HG03457 (cell line): ENCODE measurements around the gene LRRC55.

Source experiments
- ATAC-seq: cut with Tn5 transposase; IDR thresholded peaks from one replicate; pipeline ENCODE4 v1.9.1; 2021; ENCODE audit warnings: moderate number of reproducible peaks; ENCODE audit not compliant: unreplicated experiment

Gene LRRC55

DNA sequence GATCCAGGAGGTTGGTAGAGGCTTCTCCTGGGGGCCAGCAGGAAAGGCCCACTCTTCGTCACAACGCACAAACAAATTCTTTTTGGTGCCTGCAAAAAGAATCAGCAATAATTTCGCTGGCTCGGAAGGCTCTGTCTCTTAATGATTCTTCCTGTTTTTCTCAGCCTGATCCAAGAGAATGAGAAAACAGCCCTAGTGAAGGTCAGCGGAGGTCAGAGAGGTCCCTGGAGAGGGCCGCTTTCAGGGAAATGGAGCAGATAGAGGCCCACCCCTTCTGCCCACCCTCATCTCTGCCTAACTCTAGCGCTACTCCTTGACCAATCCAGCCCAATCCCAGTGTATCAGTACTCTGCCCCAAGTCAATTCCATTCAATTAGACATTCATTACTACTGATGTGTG lies 19.2 kb downstream of the LRRC55 start:
- no peak for ATAC-seq

DNA sequence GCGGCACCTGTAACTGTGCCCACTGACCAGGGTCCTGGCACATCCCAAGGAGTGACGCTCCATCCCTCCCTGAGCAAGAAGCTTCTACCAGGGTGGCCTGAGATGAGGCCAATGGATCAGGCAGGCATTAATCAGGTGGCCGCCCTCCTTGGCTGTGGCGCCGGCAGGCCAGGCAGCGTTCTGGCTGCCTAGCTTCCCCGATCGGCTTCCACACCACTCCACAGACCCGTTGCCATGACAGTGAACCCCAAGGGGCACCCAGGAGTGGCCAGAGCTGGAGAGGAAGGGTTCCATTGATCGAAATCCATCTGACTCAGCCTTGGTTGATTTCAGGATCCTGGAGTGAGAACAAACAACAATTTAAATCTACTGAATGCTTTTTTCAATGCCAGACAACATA lies 20.5 kb downstream of the LRRC55 start:
- ATAC-seq, result no peak

DNA sequence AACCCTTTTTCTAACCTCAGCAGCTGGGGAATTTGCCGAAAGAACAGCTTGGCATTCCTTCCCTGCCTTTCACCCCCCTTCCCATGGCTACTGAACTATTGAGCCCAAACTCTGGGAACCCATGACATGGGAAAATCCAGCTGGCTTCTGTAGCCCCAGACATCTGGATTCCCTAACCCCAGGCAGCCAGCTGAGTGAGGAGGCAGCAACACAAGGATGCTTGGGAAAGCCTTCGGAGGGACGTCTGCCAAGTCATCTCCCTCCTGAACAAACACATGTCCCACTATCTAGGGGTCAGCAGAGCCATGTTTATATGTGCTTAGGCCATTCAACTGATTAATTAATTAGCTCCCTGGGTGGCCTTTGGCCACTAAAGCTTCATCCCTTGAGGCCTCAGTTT lies 21.6 kb downstream of the LRRC55 start:
- no peak for ATAC-seq

DNA sequence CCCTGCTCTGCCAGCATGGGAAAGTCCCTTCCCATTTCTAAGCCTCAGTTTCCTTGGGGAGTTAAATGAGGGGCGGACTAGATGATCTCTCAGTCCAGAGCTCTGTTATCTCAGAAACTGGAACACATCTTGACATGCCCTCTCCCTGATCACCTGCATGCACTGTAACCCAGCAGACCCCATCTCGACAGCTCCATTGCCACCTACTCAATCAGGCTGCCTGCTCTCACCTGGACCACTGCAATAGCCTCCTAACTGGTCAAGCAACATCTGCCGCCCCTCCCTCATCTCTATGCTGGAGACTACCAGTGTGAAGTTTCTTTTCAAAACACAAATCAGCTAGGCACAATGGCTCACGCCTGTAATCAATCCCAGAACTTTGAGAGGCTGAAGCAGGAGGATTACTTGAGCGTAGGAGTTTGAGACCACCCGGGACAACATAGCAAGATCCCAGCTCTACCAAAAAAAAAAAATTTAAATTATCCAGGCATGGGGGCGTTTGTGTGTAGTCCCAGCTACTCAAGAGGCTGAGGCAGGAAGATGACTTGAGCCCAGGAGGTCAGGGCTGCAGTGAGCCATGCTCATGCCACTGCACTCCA lies 22.2 kb downstream of the LRRC55 start:
- no peak for ATAC-seq

DNA sequence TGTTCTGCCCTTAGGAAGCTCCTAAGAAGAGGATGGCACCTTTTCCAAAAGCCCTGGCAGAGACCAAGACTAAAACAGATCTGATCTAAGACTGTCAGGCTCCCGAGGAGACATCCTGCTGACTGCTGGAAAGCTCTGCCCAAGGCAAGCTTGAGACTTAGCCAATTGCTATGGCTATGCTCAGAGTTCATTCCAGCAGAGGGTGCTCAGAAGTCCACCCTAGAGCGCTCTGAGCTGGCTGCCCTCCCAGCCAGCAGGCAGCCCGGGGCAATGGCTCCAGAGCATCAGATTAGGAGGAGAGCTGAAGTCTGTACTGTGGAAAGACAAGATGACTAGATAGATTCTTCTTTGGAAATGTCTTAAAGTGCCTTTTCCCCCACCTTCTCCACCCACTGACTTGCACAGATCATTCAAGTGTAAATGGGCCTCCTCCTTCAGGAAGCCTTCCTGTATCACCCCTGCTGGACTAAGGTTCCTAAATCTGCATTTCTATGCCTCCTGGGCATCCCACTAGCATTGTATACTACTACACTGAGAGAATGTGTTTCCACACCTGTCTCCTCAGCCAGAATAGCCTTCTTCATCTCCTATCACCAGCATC lies 23.4 kb downstream of the LRRC55 start:
- no peak for ATAC-seq

DNA sequence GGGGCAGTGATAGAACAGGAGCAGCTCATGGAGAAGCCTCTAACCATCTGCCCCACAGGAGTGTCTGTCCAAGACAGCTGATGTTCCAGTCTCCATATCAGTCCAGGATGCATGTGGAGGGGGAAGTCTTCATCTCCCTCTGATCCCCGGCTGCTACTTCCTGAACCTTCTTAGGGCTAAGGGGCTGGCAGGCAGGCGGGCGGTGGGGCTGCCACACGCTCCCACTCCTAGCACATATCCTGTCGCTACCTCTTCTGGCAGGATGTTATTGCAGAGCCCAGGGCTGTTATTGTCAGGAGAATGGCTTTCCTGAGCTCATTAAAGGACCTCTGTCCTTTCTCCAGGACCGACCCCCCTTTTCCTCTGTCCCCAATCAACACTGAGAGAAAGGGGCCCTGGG lies 25.4 kb downstream of the LRRC55 start:
- no peak for ATAC-seq

DNA sequence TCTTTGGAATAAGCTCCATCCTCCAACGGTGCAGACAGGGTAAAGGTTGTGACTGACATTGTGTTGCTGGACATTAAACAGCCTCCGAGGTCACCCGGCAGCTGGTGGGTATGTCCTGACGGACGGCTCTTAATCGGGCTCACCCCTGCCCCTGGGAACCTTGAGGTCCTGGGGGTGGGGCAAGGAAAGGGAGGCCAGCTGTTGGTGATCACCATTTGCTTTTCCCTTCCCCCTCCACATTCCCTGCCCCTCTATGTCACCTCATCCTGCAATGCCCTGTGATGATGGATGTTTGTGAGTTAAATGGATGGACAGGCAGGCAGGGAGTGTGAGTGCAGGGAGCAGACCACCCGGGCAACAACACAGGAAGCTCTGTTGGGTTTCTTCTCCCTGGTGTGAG lies 29.0 kb downstream of the LRRC55 start:
- ATAC-seq, result no peak

DNA sequence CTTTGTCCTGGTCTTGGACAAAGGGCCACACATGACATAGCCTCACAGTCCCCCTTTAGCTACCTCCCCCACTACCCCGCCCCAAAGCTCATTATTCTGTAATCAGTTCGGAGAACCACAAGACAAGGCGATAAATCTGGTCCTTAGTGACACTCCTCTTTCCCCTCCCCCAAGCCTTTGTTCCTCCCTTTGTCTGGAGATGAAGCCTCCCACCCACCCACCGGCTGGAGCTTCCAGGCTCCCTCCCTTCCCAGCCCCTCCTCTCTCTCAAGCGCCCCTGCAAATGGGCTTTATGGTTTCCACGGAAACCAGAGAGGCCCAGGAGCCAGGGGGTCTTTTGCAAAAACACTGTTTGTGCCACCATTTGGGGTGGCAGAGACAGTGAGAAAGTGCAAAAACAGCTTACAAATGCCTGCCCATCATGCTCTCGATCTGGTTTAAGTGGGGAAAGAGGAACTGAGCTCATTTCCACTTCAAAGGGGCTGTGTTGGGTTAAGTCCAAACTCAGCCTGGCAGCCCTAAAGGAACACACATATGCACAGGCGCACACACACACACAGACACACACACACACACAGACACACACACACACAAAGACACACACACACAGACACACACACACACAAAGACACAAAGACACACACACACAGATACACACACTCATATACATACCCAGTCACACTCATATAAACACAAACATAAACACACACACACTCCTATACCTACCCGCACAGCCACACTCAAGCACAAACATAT lies 31.8 kb downstream of the LRRC55 start:
- no peak for ATAC-seq

DNA sequence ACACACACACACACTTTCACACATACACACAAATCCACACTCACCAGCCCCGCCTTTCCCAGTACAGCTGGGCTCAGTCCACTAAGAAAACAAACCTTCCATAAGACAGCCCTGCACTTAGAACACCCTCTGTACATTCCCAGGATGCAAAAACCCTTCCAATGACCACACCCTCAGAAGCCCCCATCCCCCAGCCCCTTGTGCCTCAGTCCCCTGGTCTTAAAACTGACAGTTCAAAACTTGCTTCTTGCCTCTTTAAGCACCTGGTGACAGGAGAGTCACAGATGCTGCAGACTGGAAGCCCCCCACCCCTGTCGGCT lies 32.3 kb downstream of the LRRC55 start:
- ATAC-seq, result no peak

DNA sequence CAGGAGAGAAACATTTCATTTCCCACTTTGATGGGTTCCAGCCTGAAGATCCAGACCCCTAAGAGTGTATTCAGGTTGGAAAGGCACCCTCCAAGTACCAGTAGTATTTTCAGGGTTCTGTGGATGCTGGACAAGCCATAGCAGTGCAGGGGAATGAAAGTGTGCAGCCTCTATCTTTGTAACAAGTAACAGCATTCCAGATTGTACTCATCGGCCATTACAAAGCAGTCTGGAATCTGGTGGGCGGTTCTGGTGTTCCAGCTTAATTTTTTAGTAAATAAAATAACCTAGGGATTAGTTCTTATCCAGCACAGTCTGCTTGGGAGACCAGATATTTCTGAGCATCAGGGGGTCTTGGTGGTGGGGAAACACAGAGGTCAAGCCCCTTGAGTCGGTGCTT lies 32.7 kb downstream of the LRRC55 start:
- ATAC-seq, result no peak

DNA sequence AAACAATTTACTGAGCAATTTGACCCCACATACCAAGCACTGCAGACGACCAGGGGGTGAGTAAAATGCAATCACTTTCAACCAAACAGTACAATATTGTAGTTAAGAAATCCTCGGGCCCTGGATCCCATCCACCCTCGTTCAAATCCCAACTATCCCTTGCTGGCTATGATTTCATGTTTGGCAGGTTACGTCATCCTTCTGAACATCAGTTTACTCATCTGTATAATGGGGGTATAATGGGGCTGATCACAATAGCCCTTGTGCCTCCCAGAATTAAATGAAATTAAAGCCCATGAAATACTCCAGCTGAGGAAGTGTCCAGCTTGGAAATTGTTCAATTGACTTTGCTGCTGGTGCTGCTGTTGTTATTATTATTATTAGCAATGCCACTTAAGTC lies 34.7 kb downstream of the LRRC55 start:
- no peak for ATAC-seq

DNA sequence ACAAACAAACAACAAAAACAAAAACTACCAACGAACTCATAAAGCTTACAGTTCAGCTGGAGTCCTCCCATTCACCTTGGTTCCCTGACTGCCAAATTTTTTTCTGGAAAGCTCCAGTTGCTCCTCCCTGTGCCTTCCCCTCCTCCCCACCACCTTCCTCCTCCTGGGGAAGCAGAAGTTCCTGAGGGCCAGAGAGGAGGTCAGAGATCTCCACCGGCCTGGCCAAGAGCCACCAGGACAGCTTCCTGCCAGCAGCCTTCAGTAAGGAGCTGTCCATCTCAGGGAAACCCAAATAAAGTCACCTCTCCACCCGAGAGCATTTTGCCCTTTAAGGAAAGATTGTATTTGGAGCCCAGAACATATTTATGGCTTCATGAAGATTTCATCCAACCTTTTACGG lies 35.3 kb downstream of the LRRC55 start:
- no peak for ATAC-seq

DNA sequence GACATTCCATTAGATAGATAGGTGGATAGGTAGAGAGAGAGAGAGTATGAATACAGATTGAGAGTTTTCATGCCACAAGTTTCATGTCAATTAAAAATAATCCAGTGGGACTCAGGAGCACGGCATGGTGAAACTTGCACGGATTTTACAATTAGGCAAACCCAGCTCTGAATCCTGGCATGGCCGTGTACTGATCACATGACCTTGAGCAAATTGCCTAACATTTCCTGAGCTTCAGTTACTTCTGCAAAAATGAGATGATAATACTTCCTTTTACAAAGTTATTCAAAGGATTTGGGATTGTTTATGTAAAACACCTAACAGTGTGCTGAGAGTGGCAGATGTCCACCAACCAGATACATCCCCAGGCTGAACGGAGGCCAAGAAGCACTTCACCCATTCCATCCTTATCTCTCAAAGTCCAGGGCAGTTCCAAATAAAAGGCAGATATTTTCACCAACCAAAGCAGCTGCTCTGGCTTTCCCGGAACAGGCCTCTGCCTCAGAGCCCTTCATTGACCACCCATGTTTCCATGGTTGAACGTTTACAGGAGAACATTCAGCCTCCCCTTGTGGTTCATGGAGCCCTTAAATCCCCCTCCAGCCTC lies 37.4 kb downstream of the LRRC55 start:
- ATAC-seq, result no peak

DNA sequence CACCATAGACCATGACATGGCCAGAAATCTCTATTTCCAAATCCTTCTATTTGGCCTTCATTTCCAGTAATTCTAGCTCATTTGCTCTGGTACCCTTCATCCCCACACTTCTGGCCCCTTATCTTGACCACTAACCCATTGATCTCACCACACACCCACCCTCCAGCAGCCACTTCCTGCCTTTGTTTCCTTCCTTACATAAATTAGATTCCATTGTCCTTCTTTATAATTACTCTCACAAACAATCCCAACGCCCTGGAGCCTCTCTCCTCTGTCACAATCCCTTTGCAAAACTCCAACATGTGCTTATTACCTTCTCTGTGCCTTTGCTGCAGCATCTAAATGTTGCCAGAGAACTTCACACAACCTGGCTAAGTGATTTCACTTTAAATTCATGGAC lies 40.5 kb downstream of the LRRC55 start:
- no peak for ATAC-seq

DNA sequence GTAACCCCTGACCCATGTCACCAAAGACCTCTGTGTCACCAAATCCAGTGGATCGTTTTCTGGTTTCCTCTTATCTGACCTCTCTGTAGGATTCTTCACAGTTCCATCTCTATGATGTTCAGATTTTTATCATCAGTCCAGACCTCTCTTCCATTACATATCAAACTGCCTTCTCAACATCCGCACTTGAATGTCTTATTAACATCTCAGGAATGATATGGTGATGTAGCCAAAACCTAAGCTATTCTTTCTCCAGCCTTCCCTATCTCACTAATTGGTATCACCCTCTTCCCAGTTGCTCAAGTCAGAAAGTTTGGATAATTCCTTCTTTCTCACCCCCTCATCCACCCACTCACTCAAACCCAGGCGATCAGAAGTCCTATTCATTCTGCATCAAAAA lies 41.8 kb downstream of the LRRC55 start:
- no peak for ATAC-seq

DNA sequence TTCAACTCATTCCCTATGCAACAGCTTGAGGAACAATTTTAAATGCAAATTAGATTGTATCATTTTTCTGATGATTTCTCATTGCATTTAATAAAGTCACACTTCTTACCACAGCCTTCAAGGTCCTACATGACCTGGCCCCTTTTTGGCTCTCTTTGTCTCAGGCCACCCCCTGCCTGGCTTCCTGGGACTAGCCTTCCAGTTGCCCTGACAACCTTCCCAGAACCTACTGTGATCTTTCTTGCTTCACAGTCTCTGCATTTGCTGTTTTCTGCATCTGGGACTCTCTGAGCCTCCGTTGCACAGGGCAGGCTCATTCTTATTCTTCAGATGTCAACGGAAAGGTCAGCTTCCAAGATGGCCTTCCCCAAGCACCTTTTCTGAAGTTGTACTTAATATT lies 42.4 kb downstream of the LRRC55 start:
- no peak for ATAC-seq

DNA sequence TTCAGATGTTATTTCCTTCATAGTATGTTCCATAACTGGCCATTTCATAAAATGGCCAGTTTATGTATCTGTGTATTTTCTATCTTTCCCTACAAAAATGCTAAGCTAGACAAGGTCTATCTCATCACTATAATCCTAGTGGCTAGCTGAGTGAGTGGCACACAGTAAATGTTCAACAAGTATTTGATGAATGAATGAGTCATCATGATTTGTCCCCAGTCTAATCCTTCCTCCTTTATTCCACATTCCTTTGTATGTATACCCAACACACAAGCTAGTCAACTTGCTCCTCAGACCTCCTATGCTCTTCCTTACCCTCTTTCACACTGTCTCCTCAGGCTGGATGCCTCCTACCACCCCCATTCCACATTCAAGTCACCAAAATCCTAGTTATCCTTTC lies 42.8 kb downstream of the LRRC55 start:
- ATAC-seq, result no peak

DNA sequence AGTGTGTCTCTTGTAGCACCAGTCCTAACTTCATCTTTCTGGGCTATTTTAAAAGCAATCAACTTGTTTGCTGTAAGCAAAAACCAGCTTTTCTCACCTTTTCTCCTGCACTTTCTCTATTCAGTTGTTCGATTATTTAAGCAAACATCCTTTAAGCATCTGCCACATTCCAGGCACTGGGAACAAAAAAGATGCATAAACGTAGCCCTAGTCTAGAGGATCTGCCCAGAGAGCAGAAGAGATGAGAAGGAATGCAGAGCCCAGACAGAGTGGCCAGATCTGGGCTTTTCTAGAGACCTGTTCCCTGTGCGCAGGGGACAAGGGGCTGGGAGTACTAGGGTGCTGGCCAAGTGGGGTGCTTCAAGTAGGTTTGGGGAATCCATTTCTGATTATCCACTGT lies 46.8 kb downstream of the LRRC55 start:
- no peak for ATAC-seq

DNA sequence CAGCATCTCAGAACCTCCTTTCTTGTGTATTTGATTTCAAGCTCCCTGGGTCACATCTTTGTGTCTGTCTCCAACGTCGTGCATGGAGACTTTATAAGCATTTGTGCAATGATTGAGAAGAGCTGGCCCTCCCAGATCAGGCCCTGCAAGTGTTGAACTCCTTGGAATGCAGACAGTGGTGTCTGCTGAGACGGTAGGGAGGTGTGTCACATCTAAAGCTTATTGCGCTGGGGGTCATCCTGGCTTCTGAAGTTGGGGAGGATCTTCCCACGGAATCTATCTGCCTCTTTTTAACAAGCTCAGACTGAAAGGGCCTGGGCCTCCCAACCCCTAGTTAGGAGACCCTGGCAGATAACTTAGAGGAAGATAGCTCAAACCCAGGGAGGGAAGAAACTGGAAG lies 48.6 kb downstream of the LRRC55 start:
- no peak for ATAC-seq

DNA sequence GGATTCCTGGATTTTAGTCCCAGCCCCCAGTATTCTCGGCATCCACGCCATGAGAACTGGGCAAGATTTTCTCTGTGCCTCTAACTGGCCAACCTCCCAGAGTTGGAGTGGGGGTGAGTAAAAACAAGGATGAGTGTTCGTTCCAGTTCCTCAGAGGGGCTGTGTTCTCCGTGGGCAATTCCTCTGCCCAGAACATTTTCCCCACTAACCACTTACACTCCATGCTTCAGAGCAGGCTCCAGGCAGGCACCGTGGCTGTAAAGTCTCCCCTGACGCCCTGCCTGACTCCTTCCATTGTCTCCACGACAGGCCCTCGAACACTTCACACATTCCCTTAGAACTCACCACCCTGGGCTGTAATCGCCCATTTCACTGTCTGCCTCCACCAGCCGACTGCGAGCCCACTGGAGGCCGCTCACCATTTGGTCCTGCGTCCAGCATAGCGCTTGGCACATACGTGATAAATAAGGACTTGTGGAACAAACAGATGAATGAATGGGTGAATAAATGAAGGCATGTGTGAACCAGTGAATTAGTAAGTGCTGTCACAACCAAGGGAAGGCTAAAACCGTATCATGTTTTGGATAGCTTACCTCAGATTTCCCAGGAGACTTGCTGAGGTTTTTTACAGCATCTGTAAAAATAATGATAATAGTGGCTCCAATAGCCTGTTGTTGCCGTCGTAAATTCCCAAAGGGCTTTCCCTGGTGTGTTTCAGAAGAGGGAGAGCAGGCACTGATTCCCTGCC lies 49.2 kb downstream of the LRRC55 start:
- no peak for ATAC-seq

DNA sequence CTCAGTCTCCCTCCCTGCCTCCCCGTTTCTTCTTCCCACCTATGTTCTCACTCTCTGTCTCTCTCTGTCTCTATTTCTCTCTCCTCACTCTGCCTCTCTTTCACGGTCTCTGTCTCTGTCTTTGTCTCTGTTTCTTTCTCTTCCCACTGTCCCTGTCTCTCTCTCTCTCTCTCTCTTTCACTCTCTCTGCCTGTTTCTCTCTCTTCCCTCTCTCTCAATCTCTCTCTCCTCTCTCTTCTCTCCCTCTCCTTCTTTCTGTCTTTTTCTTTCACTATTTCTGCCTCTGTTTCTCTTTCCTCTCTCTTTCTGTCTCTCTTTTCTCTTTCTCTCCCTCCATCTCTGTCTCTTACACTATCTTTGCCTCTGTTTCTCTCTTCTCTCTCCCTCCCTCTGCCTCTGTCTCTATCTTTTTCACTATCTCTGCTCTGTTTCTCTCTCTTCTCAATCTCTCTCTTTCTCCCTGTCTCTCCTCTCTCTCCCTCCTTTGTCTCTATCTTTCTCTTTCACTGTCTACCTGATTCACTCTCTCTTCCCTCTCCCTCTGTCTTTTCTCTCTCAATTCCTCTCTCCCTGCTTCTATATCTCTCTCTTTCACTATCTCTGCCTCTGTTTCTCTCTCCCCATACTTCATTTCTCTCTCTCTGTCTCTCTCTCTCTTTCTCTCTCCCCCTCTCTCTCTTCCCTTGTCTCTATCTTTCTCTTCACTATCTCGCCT lies 49.9 kb downstream of the LRRC55 start:
- ATAC-seq, result no peak
